Gastroesophageal sphincter (tissue), 4 donors: ENCODE results near the gene SLC66A1. TPM values are rescaled to one million over a fixed set of nuclear protein-coding genes. Genes with fewer than 3 reads are reported as not detected.

ENCODE experiments used
- ATAC-seq: fragments of 150-250 bp; one replicate; pipeline ENCODE4 v1.9.1; 2016; ENCODE audit warnings: mild to moderate bottlenecking, moderate library complexity
- H3K27ac ChIP-seq, 4 donors: fragments of 200-600 bp; sonication (generic) in 3 of 4; 1 replicate in 3 of 4; 2 replicates in 1 of 4; pipeline ENCODE4 v1.5.1; 2016 to 2019
- H3K27me3 ChIP-seq: fragments of 200-600 bp; sonication (generic); one replicate; pipeline ENCODE4 v1.5.1; 2019
- H3K36me3 ChIP-seq, 2 donors: fragments of 200-600 bp; sonication (generic); one replicate each; pipeline ENCODE4 v1.5.1; 2019; ENCODE audit warnings: control low read depth in 1 of 2
- H3K4me1 ChIP-seq, 3 donors: fragments of 200-600 bp; sonication (generic); 1 replicate in 2 of 3; 2 replicates in 1 of 3; pipeline ENCODE4 v1.5.1; 2016 to 2019; ENCODE audit warnings: control low read depth in 2 of 3
- H3K4me3 ChIP-seq, 2 donors: fragments of 200-600 bp; sonication (generic); one replicate each; pipeline ENCODE4 v1.5.1; 2019; ENCODE audit warnings: mild to moderate bottlenecking in 1 of 2, moderate library complexity in 1 of 2
- H3K9me3 ChIP-seq, 3 donors: fragments of 200-600 bp; sonication (generic); one replicate each; pipeline ENCODE4 v1.5.1; 2017 to 2019; ENCODE audit warnings: control low read depth in 2 of 3
- CTCF ChIP-seq, 4 experiments: fragments of 200-600 bp in 2 of 4; fragments of 450-650 bp in 2 of 4; sonication (generic) in 1 of 4; IDR thresholded peaks; one replicate each; pipeline ENCODE4 v1.5.1; 2017 to 2019; ENCODE audit warnings: antibody characterized with exemption in 4 of 4, mild to moderate bottlenecking in 2 of 4, moderate library complexity in 2 of 4
- EP300 ChIP-seq: sonication (generic); formaldehyde crosslinking; IDR thresholded peaks from one replicate; pipeline ENCODE4 v1.6.1; 2017; ENCODE audit warnings: antibody characterized with exemption, mild to moderate bottlenecking
- POLR2A ChIP-seq, 2 donors: fragments of 450-650 bp; IDR thresholded peaks; one replicate each; pipeline ENCODE4 v1.6.1; 2017; ENCODE audit warnings: antibody characterized with exemption in 2 of 2, mild to moderate bottlenecking in 2 of 2, moderate library complexity in 1 of 2
- POLR2AphosphoS5 ChIP-seq: sonication (generic); formaldehyde crosslinking; IDR thresholded peaks from one replicate; pipeline ENCODE4 v1.6.1; 2017; ENCODE audit warnings: antibody characterized with exemption
- WGBS, 2 donors: methylation state at CpG; one replicate each; pipeline ENCODE4 v1.1.5; 2018; ENCODE audit warnings: low coverage in 1 of 2; 5-methylcytosine and 5-hydroxymethylcytosine counted together
- small RNA-seq, 4 donors: library from RNA; depleted of rRNA; stranded (forward); fragments of <200 nt; gene quantifications; one replicate each; pipeline ENCODE3, GENCODE V24; 2016
- total RNA-seq, 4 donors: library from RNA; depleted of rRNA; stranded (reverse); fragments of >200 nt; gene quantifications; one replicate each; pipeline ENCODE4 v1.1.0, GENCODE V29; 2016

The SLC66A1 gene
- total RNA-seq, 4 donors from 2014 or later = 8.1 to 12.3 (median 11.7) TPM

- H3K9me3 ChIP-seq = no peaks in the 10 kb centered on the region
- H3K4me1 ChIP-seq = peaks cover 0 to 31% (median 8%) of the 10 kb centered on the region in 3 donors
- no peak overlapping the region for H3K27ac ChIP-seq
- WGBS, 2 donors = 96 to 100% methylated on average over 1 to 6 of the region's 7 CpGs
- no peak overlapping the region for H3K4me3 ChIP-seq
- H3K36me3 ChIP-seq = peaks cover 0 to 90% of the 10 kb centered on the region in 2 donors
- H3K27me3 ChIP-seq = no peaks in the 10 kb centered on the region
- TF ChIP-seq POLR2AphosphoS5 = no peak
- no peak for TF ChIP-seq EP300
- no peak for TF ChIP-seq POLR2A (IDR thresholded peaks at IDR 0.05)
- ATAC-seq = no peak
Observed at GRCh38 chr1:19376428-19377372, 64.6 kb downstream of the SLC66A1 start.

GRCh38 chr1:19377812-19378718 is 65.9 kb downstream of the SLC66A1 start:
- Histone ChIP-seq H3K36me3 (peaks cover 0 to 93% of the 10 kb centered on the region in 2 donors), H3K4me3 (no peak overlapping the region), H3K9me3 (no peaks in the 10 kb centered on the region), H3K27me3 (no peaks in the 10 kb centered on the region), H3K27ac (peak overlapping the region in 1 of 4 donors; percentile 14), H3K4me1 (peaks cover 0 to 28% (median 4%) of the 10 kb centered on the region in 3 donors)
- ATAC-seq = no peak
- TF ChIP-seq EP300 = no peak
- no peak for TF ChIP-seq CTCF (IDR thresholded peaks at IDR 0.05)
- TF ChIP-seq POLR2A (IDR thresholded peaks at IDR 0.05) = no peak
- TF ChIP-seq POLR2AphosphoS5 = no peak
- 74 to 80% methylated on average over 5 to 14 of the region's 17 CpGs for WGBS, 2 donors

Small RNA genes lying within 50 kb of the gene (small RNA-seq; reads per million reads assigned to genes)
- gene RNU6-1099P = 0 reads per million in 4 donors

Other genes with a start within 250 kb of the SLC66A1 start
- 100 to 1,000 TPM in 3 of 4 donors, 10 to 100 TPM in 1; 79.3 to 200 (median 191) TPM for gene UBR4, start 102.1 kb upstream of the SLC66A1 start, total RNA-seq
- 10 to 100 TPM; 21.8 to 39.8 (median 30.6) TPM for gene EMC1, start 60.8 kb upstream of the SLC66A1 start, total RNA-seq
- 10 to 100 TPM; 12.5 to 28.5 (median 19.7) TPM for gene MRTO4, start 60.5 kb upstream of the SLC66A1 start, total RNA-seq
- 1 to 10 TPM in 1 of 4 donors, under 1 TPM in 3; 0.27 to 1.6 (median 0.71) TPM for gene AKR7A3, start 23.6 kb upstream of the SLC66A1 start, total RNA-seq
- gene AKR7A2, start 182 bp upstream of the SLC66A1 start, total RNA-seq = 10 to 100 TPM; 58.2 to 77.2 (median 63.7) TPM
- gene CAPZB, start 173.2 kb downstream of the SLC66A1 start, total RNA-seq = 100 to 1,000 TPM; 160 to 288 (median 184) TPM